H1 (cell line): ENCODE measurements around the gene UCKL1. TPM values are rescaled to one million over a fixed set of nuclear protein-coding genes. Genes with fewer than 3 reads are reported as not detected.

Experiments used
- ASH2L ChIP-seq: fragments of 200-600, 300-600 bp; sonication (generic); IDR thresholded peaks from one replicate; pipeline ENCODE4 v1.7.1; 2017; ENCODE audit warnings: low read length
- ZNF274 ChIP-seq: IDR thresholded peaks from 2 replicates; pipeline ENCODE4 v1.7.0; 2012; ENCODE audit warnings: low read length, borderline replicate concordance; ENCODE audit errors: extremely low read depth
- polyA plus RNA-seq, 7 experiments: library from polyadenylated mRNA; depleted of rRNA in 3 of 7; stranded (reverse) in 5 of 7; unstranded in 2 of 7; fragments of >200 nt in 5 of 7; fragments of 200-250 nt in 2 of 7; gene quantifications; 1 replicate in 5 of 7; 2 replicates in 1 of 7; 4 replicates in 1 of 7; pipeline versions ENCODE4 v1.2.1 to v1.2.3, GENCODE V29; 2011 to 2013; ENCODE audit warnings: missing spikeins in 2 of 7, mixed read lengths in 2 of 7
- total RNA-seq: library from RNA; stranded (reverse); fragmentation: NEBNext Ultra II Directional; extraction: Animal tissue kit (Norgen Biotek cat#: 25700); gene quantifications from 2 replicates; pipeline ENCODE4 v1.2.1, GENCODE V29; 2021
- TF ChIP-seq, protein P1 (sequence below), 3 experiments: IDR thresholded peaks; 1 replicate in 2 of 3; 2 replicates in 1 of 3; pipeline versions ENCODE4 v1.5.1 to v1.6.1; 2011; ENCODE audit warnings: low read length in 3 of 3, mild to moderate bottlenecking in 3 of 3, inconsistent platforms in 2 of 3, low read depth in 1 of 3, moderate library complexity in 1 of 3; ENCODE audit not compliant: insufficient read depth in 1 of 3; ENCODE audit errors: control extremely low read depth in 1 of 3

The UCKL1 gene
- total and polyA plus RNA-seq, 2 of the 8 experiments (the other 6 are each of a cell fraction or from before 2014, with no cell fraction given), result 36.5 to 91.2 TPM

DNA sequence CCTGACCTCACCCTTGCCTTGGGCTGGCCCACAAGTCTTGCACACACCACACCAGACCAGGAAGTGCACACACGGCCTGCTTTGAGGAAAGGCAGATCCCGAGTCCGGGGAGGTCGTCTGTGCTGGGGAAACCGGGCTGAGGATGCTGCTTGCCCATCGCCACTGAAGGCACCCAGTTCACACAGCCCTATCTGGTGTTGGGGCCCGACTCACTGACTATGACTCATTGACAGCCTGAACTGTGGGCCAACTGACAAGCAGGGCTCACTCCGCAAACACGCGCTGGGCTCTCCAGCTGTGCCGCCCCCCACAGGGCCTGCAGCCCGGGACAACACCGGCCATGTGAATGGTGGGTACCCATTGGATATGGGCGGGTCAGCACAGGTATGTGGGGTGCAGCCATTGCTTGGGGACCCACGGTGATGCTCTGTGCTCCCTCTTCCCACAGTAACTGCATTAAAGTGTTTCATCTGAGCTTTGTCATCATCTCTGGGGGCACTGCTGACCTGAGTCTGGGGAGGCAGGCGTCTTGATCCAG lies 21.6 kb upstream of the UCKL1 start (continued):
- TF ChIP-seq ZNF274, result no peak
- no peak for TF ChIP-seq ASH2L
- TF ChIP-seq, protein P1, sequence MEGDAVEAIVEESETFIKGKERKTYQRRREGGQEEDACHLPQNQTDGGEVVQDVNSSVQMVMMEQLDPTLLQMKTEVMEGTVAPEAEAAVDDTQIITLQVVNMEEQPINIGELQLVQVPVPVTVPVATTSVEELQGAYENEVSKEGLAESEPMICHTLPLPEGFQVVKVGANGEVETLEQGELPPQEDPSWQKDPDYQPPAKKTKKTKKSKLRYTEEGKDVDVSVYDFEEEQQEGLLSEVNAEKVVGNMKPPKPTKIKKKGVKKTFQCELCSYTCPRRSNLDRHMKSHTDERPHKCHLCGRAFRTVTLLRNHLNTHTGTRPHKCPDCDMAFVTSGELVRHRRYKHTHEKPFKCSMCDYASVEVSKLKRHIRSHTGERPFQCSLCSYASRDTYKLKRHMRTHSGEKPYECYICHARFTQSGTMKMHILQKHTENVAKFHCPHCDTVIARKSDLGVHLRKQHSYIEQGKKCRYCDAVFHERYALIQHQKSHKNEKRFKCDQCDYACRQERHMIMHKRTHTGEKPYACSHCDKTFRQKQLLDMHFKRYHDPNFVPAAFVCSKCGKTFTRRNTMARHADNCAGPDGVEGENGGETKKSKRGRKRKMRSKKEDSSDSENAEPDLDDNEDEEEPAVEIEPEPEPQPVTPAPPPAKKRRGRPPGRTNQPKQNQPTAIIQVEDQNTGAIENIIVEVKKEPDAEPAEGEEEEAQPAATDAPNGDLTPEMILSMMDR (IDR thresholded peaks at IDR 0.05; ENCODE audit: control extremely low read depth in 1 of 3, insufficient read depth in 1 of 3, low read depth in 1 of 3, low read length in 3 of 3), result no peak
